T-helper 2 cell treated with Interferon-gamma antibody and Interleukin-4, amounts not matched to agents 100 ng/mL and 5 ng/mL, for 36 hours (primary cell): ENCODE results near the gene EFCAB11. TPM values are rescaled to one million over a fixed set of nuclear protein-coding genes. Genes with fewer than 3 reads are reported as not detected.

ENCODE experiments used
- total RNA-seq: library from RNA; stranded (reverse); gene quantifications from 2 replicates; pipeline ENCODE4 v1.2.3, GENCODE V29; 2022

EFCAB11 gene
- total RNA-seq, 1 donor from 2014 or later: 6.5 TPM

Other genes with a start within 250 kb of the EFCAB11 start
- gene TDP1, start 1.2 kb upstream of the EFCAB11 start, total RNA-seq: 64.9 and 69.6 TPM in 2 replicates
- gene KCNK13, start 107.3 kb upstream of the EFCAB11 start, total RNA-seq: 0.07 and 0.09 TPM in 2 replicates